ENCODE results near the gene JPH2.
"Not testable (repeated sequence)": the region's sequence is repeated elsewhere in the genome, so short reads cannot be mapped to it uniquely, and the experiment has no call there.

The JPH2 gene

DNA sequence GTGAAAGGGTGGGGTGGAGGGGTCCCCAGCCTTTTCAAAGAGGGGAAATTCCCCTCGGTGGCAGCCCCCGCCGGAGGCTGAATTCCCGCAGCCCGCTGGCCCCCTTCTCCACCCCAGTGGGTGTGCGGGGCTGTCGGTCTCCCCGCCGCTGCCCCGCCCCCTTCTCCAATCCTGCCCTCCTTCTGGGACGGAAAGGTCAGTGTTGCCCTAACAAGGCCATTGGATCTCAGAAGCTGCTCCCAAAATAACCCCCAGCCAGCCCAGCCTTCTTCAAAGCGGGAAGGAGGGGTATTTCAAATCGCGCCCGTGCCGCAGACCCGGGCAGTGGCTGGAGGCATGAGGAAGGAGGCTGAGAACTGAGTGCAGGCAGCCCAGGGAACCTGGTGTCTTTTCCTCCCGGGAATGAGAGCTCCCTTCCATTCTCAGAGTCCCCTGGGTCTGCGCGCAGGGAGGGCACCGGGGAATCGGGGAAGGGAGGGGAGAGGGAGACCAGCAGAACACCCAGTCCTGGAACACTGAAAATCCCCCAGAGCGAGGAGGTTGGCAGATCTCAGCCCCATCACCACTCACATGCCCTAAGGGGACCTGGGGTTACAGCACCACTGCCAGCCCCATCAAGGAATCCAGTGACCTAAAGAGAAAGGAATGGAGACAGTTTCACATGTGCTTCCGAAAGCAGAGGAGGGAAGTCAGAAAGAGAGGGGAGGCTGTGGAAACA lies at the start of gene JPH2:
TSS of gene JPH2 (minus strand) at position 135 of the 718 bp plus-strand sequence. CDS start 483 bp downstream, outside the sequence.
- DNase-seq = no peak

DNA sequence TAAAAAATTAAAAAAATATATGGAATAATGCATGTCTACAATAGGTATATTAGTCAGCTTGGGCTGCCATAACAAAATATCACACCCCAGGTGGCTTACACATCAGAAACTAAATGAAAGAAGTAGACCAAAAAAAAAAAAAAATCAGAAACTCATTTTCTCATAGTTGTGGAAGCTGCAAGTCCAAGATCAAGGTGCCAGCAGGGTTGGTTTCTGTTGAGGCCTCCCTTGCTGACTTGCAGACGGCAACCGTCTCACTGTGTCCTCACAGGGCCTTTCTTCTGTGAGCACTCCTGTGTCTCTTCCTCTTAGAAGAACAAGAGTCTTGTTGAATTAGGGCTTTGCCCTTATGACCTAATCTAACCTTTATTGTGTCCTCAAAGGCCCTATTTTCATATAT lies 48.7 kb upstream of the JPH2 start:
- no peak for DNase-seq

DNA sequence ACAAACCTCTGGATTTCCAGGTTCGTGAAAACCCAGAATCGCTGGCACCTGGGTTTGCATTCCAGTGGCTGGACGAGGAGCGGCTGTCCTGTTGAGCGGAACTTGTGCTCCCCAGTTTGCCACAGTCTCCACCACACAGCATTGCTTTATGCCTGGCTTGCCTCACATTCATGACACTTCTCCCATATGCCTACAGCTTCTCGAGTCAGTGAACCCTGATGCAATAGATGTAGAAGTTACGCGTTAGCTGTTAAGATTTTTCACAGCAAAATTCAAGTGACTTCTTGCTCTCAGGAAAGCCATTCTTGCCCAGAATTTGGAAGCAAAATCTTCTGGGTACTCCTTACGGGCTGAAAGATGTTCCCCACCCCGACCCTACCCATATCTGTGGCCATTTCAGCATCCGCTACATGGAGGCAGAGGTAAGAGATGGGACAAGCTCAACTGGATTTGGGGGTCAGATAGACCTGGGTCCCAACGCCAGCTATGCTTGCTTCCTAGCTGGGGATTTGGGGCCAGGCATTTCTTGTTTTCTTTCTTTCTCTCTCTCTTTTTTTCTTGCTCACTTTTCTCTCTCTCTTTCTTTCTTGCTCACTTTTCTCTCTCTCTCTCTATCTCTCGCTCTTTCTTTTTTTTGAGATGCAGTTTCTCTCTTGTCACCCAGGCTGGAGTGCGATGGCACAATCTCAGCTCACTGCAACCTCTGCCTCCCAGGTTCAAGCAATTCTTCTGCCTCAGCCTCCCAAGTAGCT lies 47.8 kb upstream of the JPH2 start:
- DNase-seq = no peak

DNA sequence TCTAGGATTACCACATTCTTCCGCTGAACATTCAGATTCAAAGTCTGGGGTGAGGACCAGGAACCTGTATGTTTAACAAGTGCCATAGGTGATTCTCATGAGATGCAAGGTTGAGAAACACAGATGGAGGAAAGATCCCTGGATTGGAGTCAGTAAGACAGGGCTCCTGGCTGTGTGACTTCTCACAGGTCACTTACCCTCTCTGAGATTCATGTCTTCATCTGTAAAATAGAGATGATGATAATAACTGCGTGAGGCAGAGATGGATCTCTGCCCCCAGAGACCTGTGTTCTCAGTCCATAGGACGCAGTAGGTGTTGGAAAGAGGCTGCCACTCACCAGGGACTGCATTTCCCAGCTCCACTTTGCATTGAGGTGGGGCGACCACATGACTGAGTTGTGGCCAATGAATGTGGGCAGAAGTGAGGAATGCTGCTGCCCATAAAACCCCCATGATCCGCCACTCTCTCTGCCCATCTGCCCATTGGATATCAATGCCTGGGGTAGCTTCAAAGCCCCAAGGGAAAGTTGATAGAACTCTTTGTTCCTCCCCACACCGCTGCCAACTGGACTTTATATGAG lies 46.5 kb upstream of the JPH2 start:
- no peak for DNase-seq

DNA sequence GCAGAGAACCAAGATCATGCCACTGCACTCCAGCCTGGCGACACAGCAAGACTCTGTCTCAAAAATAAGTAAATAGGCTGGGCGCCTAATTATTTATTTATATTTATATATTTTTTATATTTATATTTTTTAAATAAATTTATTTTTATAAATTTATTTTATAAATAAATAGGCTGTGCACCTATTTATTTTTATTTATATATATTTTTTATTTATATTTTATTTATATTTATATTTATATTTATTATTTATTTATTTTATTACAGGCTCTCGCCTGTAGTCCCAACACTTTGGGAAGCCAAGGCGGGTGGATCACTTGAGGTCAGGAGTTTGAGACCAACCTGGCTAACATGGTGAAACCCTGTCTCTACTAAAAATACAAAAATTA lies 45.5 kb upstream of the JPH2 start:
- not testable (repeated sequence) for DNase-seq

DNA sequence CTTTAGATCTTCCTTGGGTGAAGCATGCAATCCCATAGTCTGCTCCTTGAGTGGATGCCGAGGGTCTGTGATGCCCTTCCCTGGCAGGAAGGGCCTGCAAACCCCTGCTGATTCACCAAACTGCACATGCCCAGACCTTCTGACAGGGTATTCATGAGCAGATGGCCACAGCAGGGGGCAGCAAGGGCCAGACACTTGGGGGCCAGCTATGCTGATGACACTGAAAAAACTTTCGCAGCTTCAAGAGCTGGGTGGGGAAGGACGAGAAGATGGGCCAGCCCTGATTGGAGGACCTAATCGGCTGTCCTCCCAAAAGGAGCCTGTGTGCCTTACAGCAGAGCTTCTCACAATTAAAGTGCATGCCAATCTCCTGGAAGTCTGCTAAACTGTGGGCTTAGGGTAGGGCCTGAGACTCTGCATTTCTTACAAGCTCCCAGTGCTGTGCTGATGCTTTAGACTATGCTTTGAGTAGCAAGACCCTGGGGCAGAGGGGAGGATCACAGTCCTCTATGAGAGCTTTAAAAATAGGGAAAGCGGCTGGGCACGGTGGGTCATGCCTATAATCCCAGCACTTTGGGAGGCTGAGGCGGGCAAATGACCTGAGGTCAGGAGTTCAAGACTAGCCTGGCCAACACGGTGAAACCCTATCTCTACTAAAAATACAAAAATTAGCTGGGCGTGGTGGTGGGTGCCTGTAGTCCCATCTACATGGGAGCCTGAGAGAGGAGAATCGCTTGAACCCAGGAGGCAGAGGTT lies 44.9 kb upstream of the JPH2 start:
- DNase-seq = no peak

DNA sequence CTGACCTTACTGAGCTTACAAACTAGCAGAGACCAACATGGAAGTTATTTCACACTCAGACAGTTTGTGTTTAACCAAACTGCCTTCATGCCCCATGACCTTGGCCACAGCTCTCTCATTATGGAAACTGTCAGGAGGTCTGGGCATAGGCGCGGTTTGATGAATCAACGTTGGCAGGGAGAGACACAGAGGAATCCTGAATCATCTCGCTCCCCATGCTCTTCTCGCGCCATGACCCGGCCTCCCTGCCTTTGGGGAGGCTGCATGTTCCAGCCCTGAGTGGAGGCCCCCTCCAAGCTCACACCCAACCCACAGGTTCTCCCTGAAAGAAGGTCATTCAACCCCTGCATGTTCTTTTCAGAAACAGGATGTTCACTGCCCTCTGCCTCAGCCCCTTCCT lies 44.2 kb upstream of the JPH2 start:
- DNase-seq = no peak

DNA sequence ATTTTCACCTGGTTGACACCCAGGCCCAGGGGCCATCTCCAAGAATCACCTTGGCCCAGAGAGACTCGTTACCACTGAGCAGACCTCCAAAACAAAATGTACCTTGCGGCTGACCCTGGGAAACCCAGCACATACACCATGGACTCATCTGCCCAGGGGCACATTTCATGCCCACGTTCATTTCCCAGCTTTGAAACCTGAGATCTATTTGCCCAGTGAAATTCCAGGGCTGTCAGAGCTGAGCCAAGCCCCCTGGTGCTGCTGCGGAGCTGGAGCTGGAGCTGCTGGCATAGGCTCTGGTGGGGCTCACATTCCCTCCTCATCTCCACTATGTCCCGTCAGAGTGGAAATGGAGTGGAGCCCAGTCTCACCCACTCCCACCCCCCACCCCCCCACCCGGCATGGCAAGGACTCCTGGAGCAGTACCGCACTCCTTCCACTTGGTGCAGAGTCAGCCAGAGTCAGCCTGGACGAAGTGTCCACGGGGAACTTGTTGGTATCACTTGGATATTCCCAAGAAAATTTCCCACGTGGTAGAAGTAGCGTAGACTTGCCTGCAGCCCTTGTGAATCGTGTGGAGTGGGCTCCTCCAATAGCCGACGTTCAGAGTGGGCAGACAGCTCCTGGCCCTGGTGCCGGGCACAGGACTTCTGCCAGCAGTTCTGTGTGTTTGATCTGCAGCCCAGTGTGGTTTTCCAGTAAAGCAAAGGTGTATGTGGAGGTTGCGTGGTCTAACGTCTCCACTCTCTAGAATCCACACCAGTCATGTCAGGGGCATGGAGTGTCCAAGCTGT lies 41.7 kb upstream of the JPH2 start:
- DNase-seq = no peak

DNA sequence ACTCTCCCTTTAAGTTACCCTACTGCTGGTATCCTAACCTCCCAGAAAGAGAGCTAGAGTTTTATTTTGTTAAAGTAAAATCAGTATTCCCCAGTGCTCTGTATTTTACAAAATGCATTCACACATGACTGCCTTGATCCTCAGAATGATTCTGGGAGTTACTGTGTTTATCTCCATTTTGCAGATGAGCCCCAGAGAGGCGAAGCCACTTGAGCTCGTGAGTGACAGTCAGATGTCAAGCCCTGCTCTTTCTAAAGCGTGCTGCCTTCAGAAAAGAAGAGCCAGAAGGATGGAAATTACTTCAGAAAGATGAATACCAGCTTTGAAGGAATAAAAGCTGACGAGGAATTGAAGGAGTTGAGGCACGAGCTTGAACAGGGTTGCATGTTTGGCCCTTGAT lies 37.6 kb upstream of the JPH2 start:
- DNase-seq = no peak

DNA sequence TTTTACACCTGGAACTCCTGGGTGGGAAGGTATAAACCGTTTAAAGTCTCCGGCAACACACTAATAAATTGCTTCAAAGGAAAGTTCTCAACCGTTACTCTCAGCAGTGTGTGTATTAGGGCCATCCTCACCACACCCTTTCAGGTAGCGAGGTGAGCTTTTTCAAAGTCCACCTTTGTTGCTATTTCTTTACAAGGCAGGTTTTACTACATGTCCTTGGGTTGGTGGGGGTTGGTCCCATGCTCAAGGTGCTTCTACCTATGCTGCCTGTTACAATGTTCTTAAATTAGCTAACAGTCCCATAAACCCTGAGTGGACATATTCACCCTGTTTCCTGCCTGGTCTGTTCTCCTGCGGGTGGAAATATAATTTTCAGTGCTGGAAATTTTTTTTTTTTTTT lies 36.7 kb upstream of the JPH2 start:
- DNase-seq = no peak

DNA sequence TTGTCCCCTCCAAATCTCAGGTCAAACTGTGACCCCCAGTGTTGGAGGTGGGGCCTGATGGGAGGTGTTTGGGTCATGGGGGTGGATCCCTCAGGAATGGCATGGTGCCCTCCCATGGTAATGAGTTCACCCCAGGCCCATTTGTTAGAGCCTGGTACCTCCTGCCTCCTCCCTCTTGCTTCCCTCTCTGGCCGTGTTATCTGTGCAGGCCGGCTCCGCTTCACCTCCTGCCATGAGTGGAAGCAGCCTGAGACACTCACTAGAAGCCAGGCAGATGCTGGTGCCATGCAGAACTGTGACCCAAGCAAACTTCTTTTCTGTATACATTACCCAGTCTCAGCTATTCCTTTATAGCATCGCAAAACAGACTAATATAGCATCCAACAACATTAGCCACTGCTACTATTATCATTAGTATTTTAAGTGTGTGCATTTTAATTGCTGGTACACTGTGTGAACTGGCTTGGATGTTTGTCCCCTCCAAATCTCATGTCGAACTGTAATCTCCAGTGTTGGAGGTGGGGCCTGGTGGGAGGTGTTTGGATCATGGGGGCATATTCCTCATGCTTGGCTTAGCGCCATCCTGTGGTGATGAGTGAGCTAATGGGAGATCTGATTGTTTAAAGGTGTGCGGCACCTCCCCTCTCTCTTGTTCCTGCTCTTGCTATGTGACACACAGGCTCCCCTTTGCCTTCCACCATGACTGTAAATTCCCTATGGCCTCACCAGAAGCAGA lies 35.8 kb upstream of the JPH2 start:
- DNase-seq = no peak

DNA sequence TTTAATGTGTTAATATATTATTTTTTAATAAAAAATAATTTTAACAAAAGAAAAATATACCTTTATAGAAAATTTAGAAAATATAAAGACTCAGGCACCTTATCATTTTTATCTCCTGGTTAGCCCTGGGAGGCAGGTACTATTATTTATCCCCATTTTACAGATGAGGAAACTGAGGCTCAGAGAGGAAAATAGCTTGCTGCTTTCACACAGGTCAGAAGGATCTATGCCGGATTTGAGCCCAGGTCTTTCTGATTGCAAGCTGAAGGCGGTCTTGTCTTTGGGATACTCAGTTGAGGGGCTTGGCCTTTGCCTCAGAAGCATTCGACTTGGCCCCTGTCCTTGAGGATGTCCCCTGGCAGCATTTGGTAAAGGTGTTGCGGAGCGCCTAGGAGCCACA lies 35.0 kb upstream of the JPH2 start:
- DNase-seq = no peak

DNA sequence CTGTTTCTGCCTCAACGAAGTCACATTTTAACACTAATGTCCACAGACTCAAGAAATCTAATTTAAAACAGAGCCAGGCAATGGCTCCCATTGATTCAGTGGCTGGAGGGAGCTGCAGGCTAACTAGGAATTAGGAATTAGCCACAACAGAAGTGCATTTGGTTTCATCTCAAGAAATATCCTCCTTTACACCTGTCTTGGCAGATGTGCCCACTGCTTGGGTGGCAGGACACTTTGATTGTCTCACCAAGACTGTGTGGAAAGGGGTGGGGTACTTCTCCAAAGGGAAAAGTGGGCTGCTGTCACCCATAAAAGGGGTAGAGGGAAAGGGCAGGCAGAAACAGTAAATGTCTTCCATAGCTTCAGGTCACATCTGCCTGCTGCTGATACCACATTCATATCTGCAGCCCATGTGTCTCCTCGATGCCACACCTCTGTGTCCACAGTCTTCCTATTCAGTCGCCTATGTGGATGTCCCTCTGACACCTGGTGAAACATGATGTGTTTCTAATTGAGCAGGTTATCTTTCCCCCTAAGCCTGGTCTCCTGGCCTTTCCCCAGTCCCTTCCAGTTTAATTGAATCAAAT lies 34.5 kb upstream of the JPH2 start:
- DNase-seq = no peak

DNA sequence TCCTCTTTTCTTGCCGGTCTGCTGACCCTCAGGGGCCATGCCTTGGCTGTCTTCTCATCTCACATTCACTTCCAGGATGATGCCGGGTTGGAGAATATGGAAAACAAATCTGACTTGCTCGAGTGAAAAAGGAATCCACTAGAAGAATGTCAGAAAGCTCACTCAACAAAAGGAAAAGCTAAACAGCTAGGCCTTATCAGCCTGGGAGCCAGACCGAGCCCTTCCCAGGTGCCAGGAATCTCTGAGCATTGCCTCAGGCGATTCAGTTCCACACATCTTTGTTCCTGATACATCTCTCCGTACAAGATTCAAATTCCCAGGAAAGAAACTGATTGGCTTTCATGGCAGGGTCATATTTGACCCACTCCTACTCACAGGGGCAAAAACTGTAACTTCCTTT lies 32.8 kb upstream of the JPH2 start:
- no peak for DNase-seq

DNA sequence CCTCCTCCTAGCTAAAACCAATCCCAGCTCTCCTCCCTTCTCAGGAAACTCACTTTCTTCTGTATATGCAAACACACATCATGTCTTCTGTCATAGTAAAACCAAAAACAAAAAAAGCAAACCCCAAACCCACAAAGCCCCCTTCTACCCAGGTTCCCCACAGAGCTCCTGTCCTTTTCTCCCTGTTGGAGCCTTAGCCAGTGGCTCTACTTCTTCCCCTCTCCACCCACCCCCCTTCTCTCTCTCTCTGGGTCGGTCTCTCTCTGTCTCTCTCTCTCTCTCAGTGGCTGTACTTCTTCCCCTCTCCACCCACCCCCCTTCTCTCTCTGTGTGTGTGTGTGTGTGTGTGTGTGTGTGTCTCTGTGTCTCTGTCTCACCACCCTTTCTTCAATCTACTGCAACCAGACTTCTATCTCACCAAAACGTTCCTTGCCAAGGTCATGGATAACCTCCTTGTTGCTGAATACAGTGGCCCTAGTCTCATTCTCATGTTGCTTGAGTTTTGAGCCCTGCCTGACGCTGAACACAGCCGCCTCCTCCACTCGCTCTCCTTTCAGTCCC lies 32.3 kb upstream of the JPH2 start:
- no peak for DNase-seq

DNA sequence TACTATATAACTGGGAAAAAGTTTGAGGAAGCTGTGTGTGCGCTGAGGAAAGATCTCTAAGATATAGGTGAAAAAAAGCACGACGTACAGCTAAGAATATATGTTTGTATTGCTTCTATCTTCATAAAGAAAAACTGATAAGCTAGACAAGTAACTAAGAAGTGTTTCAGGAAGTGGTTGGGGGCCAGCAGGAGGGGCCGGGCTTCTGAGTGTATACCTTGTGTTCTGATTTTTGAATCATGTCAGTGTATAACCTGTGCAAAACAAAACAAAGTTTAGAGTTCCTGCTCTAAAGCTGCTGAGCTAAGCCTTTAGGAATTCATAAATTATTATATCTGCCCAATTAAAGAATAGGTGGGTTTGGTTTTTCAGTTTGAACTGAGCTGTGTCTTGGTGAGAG lies 31.5 kb upstream of the JPH2 start:
- DNase-seq = no peak

DNA sequence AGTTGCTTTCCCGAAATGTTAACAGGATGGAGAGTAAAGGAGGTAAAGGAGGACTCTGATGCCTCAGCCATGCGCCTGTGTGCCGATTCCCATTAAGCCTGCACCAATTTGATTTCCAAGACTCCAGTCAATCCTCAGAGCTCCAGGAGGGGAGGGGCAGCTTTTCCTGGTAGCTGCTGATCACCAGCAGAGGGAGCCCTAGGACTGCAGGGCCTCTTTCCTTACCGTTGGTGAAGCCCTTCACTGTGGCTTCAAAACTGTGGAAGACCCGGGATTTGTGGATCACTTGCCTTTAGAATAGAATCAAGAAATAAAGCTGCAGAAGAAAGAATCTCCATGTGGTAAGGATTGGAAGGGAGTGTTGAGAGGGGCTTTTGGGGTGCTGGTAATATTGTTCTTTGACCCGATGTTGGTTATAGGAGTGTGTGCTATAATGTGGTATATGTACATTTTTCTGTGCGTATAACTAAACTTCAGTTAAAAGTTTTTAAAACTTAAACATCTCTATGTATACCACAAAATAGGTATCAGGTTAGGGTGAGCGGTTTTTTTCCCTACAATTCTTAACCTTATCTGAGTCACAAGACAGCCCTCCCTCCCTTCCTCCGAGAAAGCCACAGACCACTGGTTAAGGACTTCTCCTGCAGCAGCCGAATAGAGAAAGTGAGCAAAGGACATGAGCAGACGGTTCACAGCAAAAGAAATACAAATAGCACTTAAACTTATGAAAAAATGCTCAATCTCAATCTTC lies 30.5 kb upstream of the JPH2 start:
- DNase-seq = peak; percentile 61

DNA sequence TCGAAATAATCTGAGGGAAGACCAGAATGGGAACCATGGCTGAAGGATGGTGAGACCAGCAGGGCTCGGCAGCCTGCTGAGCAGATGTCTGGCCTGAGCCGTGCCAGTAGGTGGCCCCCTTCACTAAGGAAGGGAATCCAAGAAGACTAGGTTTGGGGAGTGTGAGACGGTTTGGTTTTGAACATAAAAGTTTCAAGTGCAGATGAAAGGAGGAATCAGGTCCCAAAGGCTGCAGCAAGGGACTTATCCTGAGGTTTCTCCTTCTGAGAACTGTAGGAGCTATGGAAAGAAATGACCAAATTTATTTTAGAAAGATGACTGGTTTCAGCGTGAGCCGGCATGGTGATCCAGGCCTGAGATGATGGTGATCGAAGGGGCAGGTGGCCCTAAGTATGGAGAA lies 28.1 kb upstream of the JPH2 start:
- peak; percentile 47 for DNase-seq

DNA sequence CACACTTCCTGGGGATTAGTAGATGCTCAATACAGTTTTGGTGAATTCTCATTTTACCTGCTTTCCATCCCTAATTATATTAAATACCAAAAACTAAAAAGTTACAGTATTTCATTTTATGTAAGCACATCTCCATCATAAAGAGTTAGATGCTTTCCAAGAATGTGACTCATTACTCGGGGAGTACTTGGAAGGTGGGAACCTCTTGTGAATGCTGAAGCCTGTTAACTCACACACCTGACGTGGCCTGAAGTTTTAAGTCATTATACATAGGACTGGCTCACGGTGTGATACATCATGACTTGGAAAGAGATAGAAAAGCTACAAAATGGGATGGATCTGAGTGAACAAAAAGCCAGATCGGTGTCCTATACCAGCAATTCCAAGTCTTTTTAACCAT lies 25.8 kb upstream of the JPH2 start:
- no peak for DNase-seq

Data from GDM1 (cell line).